Adipose tissue (tissue), 3 donors: Measurements from ENCODE around the gene DYSF. TPM values are rescaled to one million over a fixed set of nuclear protein-coding genes. Genes with fewer than 3 reads are reported as not detected.

ENCODE experiments used
- H3K27ac ChIP-seq: one replicate; pipeline ENCODE4 v1.5.1; 2013; ENCODE audit warnings: low read depth, low read length
- WGBS, 3 donors: extraction: QIAGEN DNeasy Blood & Tissue Kit; methylation state at CpG; one replicate each; pipeline ENCODE4 v1.1.7; 2013; 5-methylcytosine and 5-hydroxymethylcytosine counted together
- polyA plus RNA-seq, 3 donors: library from polyadenylated mRNA; stranded (reverse); fragments of 200-250 nt; gene quantifications; one replicate each; pipeline ENCODE4 v1.2.3, GENCODE V29; 2013
- donor health status: healthy with polysubstance abuse.
- donor health status: Bipolar disorder and iron deficiency.
- donor health status: healthy.

The DYSF gene
- polyA plus RNA-seq, 3 donors = 1.5 to 24.0 (median 20.7) TPM

GRCh38 chr2:71664161-71664560 is 210.8 kb downstream of the DYSF start:
- 80 to 89% (median 84%) methylated on average over 11 of the region's 11 CpGs for WGBS, 3 donors
- no peak overlapping the region for H3K27ac ChIP-seq

- 87 to 93% (median 92%) methylated on average over 11 of the region's 11 CpGs for WGBS, 3 donors
- no peak overlapping the region for H3K27ac ChIP-seq
Measured at GRCh38 chr2:71665168-71666093, 212.1 kb downstream of the DYSF start.

GRCh38 chr2:71666094-71666474 is 212.7 kb downstream of the DYSF start:
- 89 to 95% (median 94%) methylated on average over 5 of the region's 5 CpGs for WGBS, 3 donors
- no peak overlapping the region for H3K27ac ChIP-seq

GRCh38 chr2:71667256-71668182 is 214.2 kb downstream of the DYSF start:
- WGBS, 3 donors = 75 to 91% (median 86%) methylated on average over 15 of the region's 15 CpGs
- H3K27ac ChIP-seq = no peak overlapping the region

GRCh38 chr2:71668326-71669057 is 215.1 kb downstream of the DYSF start:
- H3K27ac ChIP-seq = no peak overlapping the region
- WGBS, 3 donors = 86 to 89% (median 88%) methylated on average over 17 of the region's 17 CpGs

GRCh38 chr2:71669058-71669456 is 215.7 kb downstream of the DYSF start:
- 82 to 90% (median 87%) methylated on average over 9 of the region's 9 CpGs for WGBS, 3 donors
- no peak overlapping the region for H3K27ac ChIP-seq

- 94 to 97% (median 95%) methylated on average over 8 of the region's 8 CpGs for WGBS, 3 donors
- H3K27ac ChIP-seq = no peak overlapping the region
Measured at GRCh38 chr2:71669628-71670429, 216.5 kb downstream of the DYSF start.

GRCh38 chr2:71670430-71670795 is 217.1 kb downstream of the DYSF start:
- WGBS, 3 donors = 81 to 94% (median 93%) methylated on average over 4 of the region's 4 CpGs
- H3K27ac ChIP-seq = no peak overlapping the region

- WGBS, 3 donors = 73 to 80% (median 75%) methylated on average over 6 of the region's 6 CpGs
- H3K27ac ChIP-seq = no peak overlapping the region
Measured at GRCh38 chr2:71671203-71671854, 218.0 kb downstream of the DYSF start.

GRCh38 chr2:71671895-71672825 is 218.8 kb downstream of the DYSF start:
- no peak overlapping the region for H3K27ac ChIP-seq
- WGBS, 3 donors = 78 to 85% (median 82%) methylated on average over 27 to 28 of the region's 28 CpGs

- H3K27ac ChIP-seq = no peak overlapping the region
- 82 to 93% (median 89%) methylated on average over 14 of the region's 14 CpGs for WGBS, 3 donors
Measured at GRCh38 chr2:71672826-71673795, 219.8 kb downstream of the DYSF start.

- WGBS, 3 donors = 87 to 96% (median 92%) methylated on average over 7 of the region's 7 CpGs
- no peak overlapping the region for H3K27ac ChIP-seq
Measured at GRCh38 chr2:71674158-71674851, 220.9 kb downstream of the DYSF start.

- 47 to 87% (median 76%) methylated on average over 9 of the region's 9 CpGs for WGBS, 3 donors
- no peak overlapping the region for H3K27ac ChIP-seq
Measured at GRCh38 chr2:71675296-71675695, 221.9 kb downstream of the DYSF start.

- no peak overlapping the region for H3K27ac ChIP-seq
- 87 to 94% (median 92%) methylated on average over 6 of the region's 6 CpGs for WGBS, 3 donors
Measured at GRCh38 chr2:71678874-71679273, 225.5 kb downstream of the DYSF start.

GRCh38 chr2:71679491-71679890 is 226.1 kb downstream of the DYSF start:
- 28 to 49% (median 30%) methylated on average over 4 of the region's 4 CpGs for WGBS, 3 donors
- no peak overlapping the region for H3K27ac ChIP-seq
